K562 (cell line): ENCODE measurements around the gene FADS6.

ENCODE experiments used
- ARHGAP35 ChIP-seq: fragments of 450-650 bp; IDR thresholded peaks from 2 replicates; pipeline ENCODE4 v1.6.1; 2018; ENCODE audit not compliant: partially characterized antibody
- CHD2 ChIP-seq: IDR thresholded peaks from 2 replicates; pipeline ENCODE4 v1.6.1; 2011; ENCODE audit warnings: low read depth, low read length
- CTCF ChIP-seq, 3 experiments: IDR thresholded peaks in 2 of 3; conservative IDR thresholded peaks in 1 of 3; 2 replicates each; pipeline ENCODE4 v1.5.1; 2011 to 2012; ENCODE audit warnings: low read length in 3 of 3, mild to moderate bottlenecking in 3 of 3, control low read depth in 2 of 3, improper control_type of control experiment in 1 of 3, inconsistent platforms in 1 of 3, low read depth in 1 of 3, mixed read lengths in 1 of 3, moderate library complexity in 1 of 3; ENCODE audit not compliant: insufficient read depth in 2 of 3
- GABPA ChIP-seq: fragments of 200-800 bp; sonication (Bioruptor generic); conservative IDR thresholded peaks from 2 replicates; pipeline ENCODE4 v1.6.1; 2016; ENCODE audit warnings: low read depth, missing genetic modification characterization, missing compliant biosample characterization
- NFYB ChIP-seq: IDR thresholded peaks from 2 replicates; pipeline ENCODE4 v1.6.1; 2011; ENCODE audit warnings: mild to moderate bottlenecking, moderate library complexity; ENCODE audit not compliant: insufficient read length; ENCODE audit errors: extremely low read depth
- ZNF24 ChIP-seq: fragments of 450-650 bp; IDR thresholded peaks from 2 replicates; pipeline ENCODE4 v1.6.1; 2016
- TF ChIP-seq, protein P1 (sequence below): sonication (generic); formaldehyde crosslinking; IDR thresholded peaks from 2 replicates; pipeline ENCODE4 v1.8.0; 2022; ENCODE audit warnings: mild to moderate bottlenecking, low read depth, missing genetic modification reagents
- TF ChIP-seq, protein P2 (sequence below): fragments of 250-450 bp; sonication (Bioruptor Pico); IDR thresholded peaks from 2 replicates; pipeline ENCODE4 v1.5.0; 2021

GRCh38 chr17:74901353-74902135 lies 8.1 kb upstream of the FADS6 start:
- no peak for TF ChIP-seq ARHGAP35
- TF ChIP-seq, protein P1, sequence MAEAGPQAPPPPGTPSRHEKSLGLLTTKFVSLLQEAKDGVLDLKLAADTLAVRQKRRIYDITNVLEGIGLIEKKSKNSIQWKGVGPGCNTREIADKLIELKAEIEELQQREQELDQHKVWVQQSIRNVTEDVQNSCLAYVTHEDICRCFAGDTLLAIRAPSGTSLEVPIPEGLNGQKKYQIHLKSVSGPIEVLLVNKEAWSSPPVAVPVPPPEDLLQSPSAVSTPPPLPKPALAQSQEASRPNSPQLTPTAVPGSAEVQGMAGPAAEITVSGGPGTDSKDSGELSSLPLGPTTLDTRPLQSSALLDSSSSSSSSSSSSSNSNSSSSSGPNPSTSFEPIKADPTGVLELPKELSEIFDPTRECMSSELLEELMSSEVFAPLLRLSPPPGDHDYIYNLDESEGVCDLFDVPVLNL (CRISPR knock-in tag) = no peak
- no peak for TF ChIP-seq CHD2
- no peak for TF ChIP-seq CTCF (IDR thresholded peaks at IDR 0.05 in 2 of 3, conservative IDR thresholded peaks at IDR 0.05 in 1 of 3; ENCODE audit: insufficient read depth in 2 of 3, low read depth in 1 of 3, low read length in 3 of 3)
- no peak for TF ChIP-seq GABPA (tag)
- TF ChIP-seq NFYB = no peak
- no peak for TF ChIP-seq ZNF24
- TF ChIP-seq, protein P2, sequence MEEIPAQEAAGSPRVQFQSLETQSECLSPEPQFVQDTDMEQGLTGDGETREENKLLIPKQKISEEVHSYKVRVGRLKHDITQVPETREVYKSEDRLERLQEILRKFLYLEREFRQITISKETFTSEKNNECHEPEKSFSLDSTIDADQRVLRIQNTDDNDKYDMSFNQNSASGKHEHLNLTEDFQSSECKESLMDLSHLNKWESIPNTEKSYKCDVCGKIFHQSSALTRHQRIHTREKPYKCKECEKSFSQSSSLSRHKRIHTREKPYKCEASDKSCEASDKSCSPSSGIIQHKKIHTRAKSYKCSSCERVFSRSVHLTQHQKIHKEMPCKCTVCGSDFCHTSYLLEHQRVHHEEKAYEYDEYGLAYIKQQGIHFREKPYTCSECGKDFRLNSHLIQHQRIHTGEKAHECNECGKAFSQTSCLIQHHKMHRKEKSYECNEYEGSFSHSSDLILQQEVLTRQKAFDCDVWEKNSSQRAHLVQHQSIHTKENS = no peak
